GM12875 (cell line): ENCODE data around the gene SIRPG.

Experiments used
- H3K4me3 ChIP-seq: one replicate; pipeline ENCODE4 v1.5.1; 2011; ENCODE audit warnings: low read depth, low read length, control low read depth
- CTCF ChIP-seq: IDR thresholded peaks from 2 replicates; pipeline ENCODE4 v1.5.1; 2011; ENCODE audit warnings: low read depth, mild to moderate bottlenecking, control low read depth, inconsistent platforms, low read length, moderate library complexity, borderline replicate concordance; ENCODE audit not compliant: insufficient read depth

The SIRPG gene

GRCh38 chr20:1663917-1664316, 6.3 kb upstream of the SIRPG start:
- no peak for TF ChIP-seq CTCF
- H3K4me3 ChIP-seq = no peak overlapping the region

- TF ChIP-seq CTCF = no peak
- H3K4me3 ChIP-seq = no peak overlapping the region
These were observed 4.1 kb upstream of the SIRPG start for GRCh38 chr20:1661542-1662299.

GRCh38 chr20:1660246-1660645, 2.7 kb upstream of the SIRPG start:
- no peak overlapping the region for H3K4me3 ChIP-seq

GRCh38 chr20:1656844-1657243, 735 bp downstream of the SIRPG start:
- TF ChIP-seq CTCF = no peak
- H3K4me3 ChIP-seq = no peak overlapping the region

More at GRCh38 chr20:1660246-1660645, 2.7 kb upstream of the SIRPG start:
- TF ChIP-seq CTCF = no peak

GRCh38 chr20:1654996-1655395, 2.6 kb downstream of the SIRPG start:
- no peak for TF ChIP-seq CTCF
- H3K4me3 ChIP-seq = no peak overlapping the region

DNA sequence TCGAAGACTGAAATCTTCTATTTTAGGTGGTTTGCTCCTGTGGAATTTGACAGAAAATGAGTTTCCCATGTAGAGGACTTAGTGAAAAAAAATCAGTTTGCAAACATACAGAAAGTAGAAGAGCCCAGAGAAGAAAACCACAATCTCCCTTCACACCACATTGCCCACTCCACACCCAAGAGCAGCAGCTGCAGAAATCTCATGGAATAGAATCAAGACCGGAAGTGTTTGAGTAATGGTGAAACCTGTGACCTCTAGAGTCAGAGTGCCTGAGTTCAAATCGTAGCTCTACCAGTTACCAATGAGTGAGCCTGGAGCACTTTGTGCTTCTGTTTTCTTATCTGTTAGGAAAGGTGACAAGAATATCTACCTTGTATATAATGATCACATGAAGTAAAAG, 4.6 kb downstream of the SIRPG start:
- no peak for TF ChIP-seq CTCF
- no peak overlapping the region for H3K4me3 ChIP-seq

DNA sequence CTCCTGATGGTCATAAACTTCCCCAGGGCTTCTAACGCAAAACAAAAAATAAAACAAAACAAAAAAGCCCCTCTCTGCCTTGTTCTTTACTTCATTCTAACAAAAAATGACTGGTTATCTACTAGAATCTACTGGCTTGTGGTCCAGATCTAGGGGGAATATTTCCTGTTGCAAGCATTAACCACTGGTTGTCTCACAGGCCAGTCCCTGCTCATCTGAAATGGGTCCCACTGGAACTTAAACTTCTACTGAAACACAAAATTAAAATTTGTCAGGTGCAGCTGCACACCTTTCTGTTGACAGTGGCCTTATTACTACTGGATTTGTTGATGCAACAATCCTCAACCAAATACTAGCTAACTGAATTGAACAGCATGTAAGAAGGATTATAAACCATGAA, 5.5 kb downstream of the SIRPG start:
- TF ChIP-seq CTCF = no peak

More for the DNA sequence above, 5.5 kb downstream of the SIRPG start:
- no peak overlapping the region for H3K4me3 ChIP-seq
